ENCODE measurements around the gene SULT1A4. TPM values are rescaled to one million over a fixed set of nuclear protein-coding genes. Genes with fewer than 3 reads are reported as not detected.
"Not testable (repeated sequence)": the region's sequence is repeated elsewhere in the genome, so short reads cannot be mapped to it uniquely, and the experiment has no call there.

The SULT1A4 gene
- 0.69 and 0.80 TPM in 2 replicates for total RNA-seq (2014; rRNA removed; shearing (Covaris generic))
- polyA plus RNA-seq (2015; cell fraction: cytosol; rRNA removed): 4.5 TPM in 1 of 2 replicates, not detected in the other
- 3.7 and 7.9 TPM in 2 replicates for polyA plus RNA-seq (2015; cell fraction: nucleus; rRNA removed)

DNA sequence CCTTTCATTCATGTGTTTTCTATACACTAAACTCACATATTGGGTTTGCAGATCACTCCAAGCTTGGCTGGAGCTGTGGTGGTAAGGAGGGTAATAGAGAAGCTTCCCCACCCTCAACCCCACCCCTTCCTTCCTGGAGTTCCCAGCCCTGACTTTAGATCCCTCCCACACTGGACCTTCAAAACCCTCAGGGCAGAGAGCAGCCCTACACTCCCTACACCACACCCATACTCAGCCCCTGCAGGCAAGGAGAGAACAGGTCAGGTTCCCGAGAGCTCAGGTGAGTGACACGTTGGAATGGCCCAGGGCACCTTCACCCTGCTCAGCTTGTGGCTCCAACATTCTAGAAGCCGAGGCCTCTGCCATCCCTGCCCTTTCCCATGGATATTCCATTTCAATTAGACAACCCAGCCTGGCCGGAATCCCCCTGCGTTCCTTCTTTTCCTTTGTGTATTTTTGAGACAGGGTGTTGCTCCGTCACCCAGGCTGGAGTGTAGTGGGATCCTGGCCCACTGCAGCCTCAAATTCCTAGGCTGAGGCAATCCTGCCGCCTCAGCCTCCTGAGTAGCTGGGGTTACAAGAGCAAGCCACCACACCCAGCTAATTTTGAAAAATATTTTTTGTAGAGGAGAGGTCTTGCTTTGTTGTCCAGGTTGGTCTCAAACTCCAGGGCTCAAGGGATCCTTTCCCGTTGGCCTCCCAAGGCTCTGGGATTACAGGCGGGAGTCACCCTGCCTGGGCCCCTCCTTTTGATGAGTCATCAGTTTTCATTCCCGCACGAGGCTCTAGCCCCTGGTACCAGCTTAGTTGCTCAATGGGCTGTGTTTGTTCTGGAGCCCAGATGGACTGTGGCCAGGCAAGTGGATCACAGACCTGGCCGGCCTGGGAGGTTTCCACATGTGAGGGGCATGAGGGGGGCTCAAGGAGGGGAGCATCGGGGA is at the start of gene SULT1A4:
TSS of gene SULT1A4 (plus strand) at position 208 of the 941 bp plus-strand sequence. CDS start 1,473 bp downstream, outside the sequence.
- in situ Hi-C loops (cut with HindIII; ENCODE audit: low pct_unique_long_range_greater_than_20kb, low sequenced_read_pairs); DNase-seq (ENCODE audit: low read depth, low spot score): not testable (repeated sequence)

DNA sequence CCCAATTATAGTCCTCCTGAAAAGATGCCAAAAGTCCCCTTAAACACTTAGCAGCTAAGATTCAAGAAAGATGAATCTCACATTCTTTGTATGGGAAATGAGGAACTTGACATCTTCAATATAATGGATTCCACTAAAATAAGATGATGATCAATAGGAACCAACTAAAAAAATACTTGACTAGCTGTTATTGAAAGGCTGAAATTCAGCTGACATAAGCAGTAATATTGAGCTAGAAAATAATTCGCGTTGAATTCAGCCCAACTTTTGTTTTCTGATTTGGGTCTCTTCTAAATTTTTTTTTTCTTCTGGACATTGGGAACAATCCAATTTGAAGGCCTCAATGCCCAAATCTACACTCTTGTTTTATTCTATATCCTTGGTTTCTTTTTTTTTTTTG is 36.1 kb upstream of the SULT1A4 start:
- in situ Hi-C loops (cut with HindIII; ENCODE audit: low pct_unique_long_range_greater_than_20kb, low sequenced_read_pairs): not testable (repeated sequence)

DNA sequence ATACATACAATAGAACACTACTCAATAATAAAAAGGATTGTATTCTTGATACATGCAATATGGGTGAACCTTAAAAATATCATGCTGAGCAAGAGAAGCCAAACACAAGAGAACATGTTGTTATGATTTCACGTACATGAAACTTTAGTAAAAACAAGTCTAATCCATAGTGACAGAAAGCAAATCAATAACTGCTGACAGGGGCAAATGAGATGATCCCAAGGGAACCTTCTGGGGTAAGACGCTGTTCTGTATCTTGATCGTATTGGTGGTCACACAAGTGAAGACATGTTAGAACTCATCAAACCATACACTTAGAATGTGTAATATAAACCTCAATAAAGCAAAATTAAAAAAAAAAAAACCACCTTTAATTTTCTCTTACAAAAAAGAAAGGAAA is 34.3 kb upstream of the SULT1A4 start:
- in situ Hi-C loops (cut with HindIII; ENCODE audit: low pct_unique_long_range_greater_than_20kb, low sequenced_read_pairs); DNase-seq (ENCODE audit: low read depth, low spot score): not testable (repeated sequence)

More for the DNA sequence above, 36.1 kb upstream of the SULT1A4 start:
- DNase-seq (ENCODE audit: low read depth, low spot score): not testable (repeated sequence)

DNA sequence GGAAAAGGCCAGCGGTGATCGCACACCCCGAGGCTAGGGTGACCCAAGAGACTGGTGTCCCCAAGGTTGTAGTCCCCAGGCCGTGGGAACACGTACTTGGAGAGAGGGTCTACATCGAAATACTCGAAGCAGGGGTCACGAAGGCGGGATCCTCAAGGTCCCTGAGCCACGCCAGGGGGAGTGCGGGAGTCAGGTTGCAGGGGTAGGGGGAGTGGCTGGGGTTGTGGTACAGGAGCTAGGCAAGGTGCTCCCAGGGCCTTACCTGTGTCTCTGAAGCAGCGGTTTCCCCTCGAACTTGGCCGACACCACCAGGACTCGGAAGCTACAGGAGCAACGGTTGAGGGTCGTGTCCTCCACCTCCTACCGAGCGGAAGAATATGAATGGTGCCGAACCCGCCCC is 6.0 kb upstream of the SULT1A4 start:
- DNase-seq (ENCODE audit: low read depth, low spot score); in situ Hi-C loops (cut with HindIII; ENCODE audit: low pct_unique_long_range_greater_than_20kb, low sequenced_read_pairs): not testable (repeated sequence)

DNA sequence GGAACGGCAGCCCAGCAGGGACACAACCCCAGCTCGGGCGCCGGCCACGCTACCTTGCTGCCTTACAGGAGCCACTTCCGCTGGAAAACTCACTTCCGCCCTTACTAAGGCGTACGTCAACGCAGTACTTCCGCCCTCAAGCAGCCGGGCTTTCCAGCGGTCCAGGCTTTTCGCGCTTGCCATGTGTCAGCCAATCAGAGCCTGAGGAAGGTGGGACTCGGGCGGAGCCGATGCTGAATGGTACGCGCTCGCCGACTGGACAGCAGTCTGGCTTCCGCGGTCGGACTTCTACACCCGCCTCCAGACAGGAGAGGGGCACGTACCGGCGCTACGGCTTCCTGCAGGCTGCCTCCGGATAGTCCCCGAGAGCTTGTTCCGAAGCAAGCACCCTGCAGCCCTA is 5.4 kb upstream of the SULT1A4 start, which contains the start of the genes BOLA2 and SLX1B:
TSS of gene BOLA2 (minus strand) at position 83 of the 400 bp plus-strand sequence. CDS start 98 bp downstream, outside the sequence.
TSS of gene SLX1B (plus strand) at position 265 of the 400 bp plus-strand sequence.
- in situ Hi-C loops (cut with HindIII; ENCODE audit: low pct_unique_long_range_greater_than_20kb, low sequenced_read_pairs); DNase-seq (ENCODE audit: low read depth, low spot score): not testable (repeated sequence)

DNA sequence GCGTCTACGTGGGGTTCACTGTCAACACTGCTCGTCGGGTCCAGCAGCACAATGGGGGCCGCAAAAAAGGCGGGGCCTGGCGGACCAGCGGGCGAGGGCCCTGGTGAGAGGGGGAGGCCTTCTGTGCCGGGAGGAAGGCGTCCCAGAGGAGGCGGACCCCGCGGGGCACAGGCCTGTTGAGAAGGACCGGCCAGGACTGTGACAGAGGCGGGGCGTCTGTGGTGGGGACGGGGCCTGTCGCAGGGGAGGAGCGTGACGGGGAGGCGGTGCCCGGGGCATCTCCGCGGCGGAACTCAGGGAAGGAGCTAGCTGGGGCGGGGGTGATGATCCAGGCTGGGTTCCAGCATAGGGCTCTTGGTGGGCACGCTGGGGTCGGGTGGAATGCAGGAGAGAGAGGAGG is 4.9 kb upstream of the SULT1A4 start:
- in situ Hi-C loops (cut with HindIII; ENCODE audit: low pct_unique_long_range_greater_than_20kb, low sequenced_read_pairs): not testable (repeated sequence)

DNA sequence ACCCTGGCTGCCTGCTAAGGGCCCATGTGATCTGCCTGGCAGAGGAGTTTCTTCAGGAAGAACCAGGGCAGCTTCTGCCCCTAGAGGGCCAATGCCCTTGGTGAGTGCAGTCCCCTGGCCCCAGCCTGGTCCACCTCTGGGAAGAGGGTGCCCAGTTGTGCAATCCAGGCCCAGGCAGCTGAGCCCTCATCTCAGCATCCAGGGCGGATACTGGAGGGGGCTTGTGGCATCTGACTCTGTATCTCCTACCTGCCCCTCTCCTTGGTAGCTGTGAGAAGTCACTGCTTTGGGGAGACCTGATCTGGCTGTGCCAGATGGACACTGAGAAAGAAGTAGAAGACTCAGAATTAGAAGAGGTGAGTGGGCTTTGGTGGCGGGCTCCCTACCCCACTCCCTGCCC is 2.1 kb upstream of the SULT1A4 start:
- DNase-seq (ENCODE audit: low read depth, low spot score); in situ Hi-C loops (cut with HindIII; ENCODE audit: low pct_unique_long_range_greater_than_20kb, low sequenced_read_pairs): not testable (repeated sequence)

More for the DNA sequence above, 4.9 kb upstream of the SULT1A4 start:
- DNase-seq (ENCODE audit: low read depth, low spot score): not testable (repeated sequence)

DNA sequence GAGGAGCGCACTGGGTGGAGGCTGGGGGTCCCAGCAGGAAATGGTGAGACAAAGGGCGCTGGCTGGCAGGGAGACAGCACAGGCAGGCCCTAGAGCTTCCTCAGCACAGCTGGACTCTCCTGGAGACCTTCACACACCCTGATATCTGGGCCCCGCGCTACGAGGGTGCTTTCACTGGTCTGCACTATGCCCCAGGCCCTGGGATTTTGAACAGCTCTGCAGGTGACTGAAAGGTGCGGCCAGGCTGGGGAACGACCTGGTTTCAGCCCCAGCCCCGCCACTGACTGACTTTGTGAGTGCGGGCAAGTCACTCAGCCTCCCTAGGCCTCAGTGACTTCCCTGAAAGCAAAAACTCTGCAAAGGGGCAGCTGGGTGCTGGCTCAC is 926 bp downstream of the SULT1A4 start:
- in situ Hi-C loops (cut with HindIII; ENCODE audit: low pct_unique_long_range_greater_than_20kb, low sequenced_read_pairs): not testable (repeated sequence)

DNA sequence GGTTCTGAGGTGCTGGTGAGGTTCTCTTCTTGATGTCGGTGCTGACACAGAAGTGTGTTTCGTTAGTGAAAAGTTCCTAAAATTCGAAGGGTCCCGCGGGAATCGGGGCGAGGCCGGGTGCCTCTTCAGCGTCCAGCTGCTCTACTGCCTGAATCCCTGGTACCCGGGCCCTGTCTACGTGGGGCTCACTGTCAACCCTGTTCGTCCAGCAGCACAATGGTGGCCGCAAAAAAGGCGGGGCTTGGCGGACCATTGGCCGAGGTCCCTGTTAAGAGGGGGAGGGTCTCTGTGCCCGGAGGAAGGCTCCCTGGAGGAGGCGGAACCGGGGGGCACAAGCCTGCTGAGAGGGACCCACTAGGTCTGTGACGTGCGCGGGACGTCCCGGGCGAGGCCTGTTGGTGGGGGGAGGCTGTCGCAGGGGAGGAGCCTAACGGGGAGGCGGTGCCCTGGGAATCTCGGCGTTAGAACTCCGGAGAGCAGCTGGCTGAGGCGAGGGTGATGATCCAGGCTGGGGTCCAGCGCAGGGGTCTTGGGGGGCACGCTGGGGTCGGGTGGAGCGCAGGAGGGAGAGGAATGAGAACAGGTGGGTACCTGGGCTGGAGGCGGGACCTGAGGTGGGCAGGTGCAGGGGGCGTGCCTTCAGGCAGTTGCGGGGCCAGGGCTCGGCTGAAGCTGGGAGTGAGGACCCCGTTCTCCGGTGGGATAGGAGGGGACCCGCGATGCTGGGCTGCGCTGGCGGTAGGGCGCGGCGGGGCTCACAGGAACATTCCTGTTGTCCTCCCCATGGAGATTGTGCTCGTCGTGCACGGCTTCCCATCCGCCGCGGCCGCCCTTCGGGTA is 6.5 kb downstream of the SULT1A4 start:
- in situ Hi-C loops (cut with HindIII; ENCODE audit: low pct_unique_long_range_greater_than_20kb, low sequenced_read_pairs); DNase-seq (ENCODE audit: low read depth, low spot score): not testable (repeated sequence)

More for the DNA sequence above, 926 bp downstream of the SULT1A4 start:
- not testable (repeated sequence) for DNase-seq (ENCODE audit: low read depth, low spot score)

DNA sequence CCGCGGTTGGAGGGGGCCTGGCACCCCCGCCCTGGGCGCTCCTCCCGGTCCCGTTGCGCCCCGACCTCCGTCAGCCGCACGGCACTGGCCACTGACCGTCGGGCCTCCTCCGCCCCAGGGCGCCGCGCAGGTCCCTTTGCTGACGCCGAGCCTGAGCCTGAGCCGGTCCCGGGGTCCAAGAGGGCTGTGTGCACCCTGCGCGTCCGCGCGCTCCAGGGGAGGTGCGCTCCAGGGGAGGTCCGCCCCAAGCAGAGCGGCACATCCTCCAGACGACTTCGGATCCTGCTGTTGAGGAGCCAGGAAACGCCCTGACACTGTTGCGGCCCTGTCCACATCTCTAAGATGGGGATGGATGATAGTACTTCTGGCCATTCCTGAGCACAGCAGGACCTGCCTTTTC is 7.2 kb downstream of the SULT1A4 start:
- in situ Hi-C loops (cut with HindIII; ENCODE audit: low pct_unique_long_range_greater_than_20kb, low sequenced_read_pairs): not testable (repeated sequence)

DNA sequence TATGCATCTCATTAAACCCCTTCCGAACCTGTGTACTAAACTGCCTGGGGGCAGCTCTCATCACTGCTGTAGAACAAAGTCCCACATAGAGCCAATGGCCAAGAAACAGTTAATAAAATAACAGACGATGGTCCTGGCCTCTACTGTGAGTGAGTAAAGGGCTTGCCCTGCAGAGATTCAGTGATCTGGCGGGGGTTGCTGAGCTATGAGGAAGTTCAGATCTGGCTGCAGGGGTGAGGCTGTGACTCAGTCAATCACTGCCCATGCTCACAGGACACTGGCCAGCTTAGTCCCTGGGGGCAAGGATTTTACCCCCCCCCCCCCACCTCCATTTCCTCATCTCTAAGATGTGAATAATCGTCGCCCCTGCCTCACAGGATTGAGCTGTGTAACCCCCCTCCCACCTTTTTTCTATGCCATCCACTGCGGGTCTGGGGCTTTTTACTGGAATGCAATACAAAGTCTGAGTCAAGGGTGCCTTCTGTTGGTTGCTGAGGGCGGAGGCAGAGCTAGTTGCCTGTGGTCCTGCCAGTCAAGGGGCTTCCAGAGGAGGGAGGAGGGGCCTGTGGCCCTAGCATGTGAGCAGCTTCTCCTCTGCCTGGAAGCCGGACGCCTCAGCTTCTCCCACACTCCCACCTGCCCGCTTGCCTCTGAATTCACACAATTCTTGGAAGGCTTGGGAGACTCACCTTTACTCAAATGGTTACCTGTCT is 8.1 kb downstream of the SULT1A4 start:
- DNase-seq (ENCODE audit: low read depth, low spot score); in situ Hi-C loops (cut with HindIII; ENCODE audit: low pct_unique_long_range_greater_than_20kb, low sequenced_read_pairs): not testable (repeated sequence)

More for the DNA sequence above, 7.2 kb downstream of the SULT1A4 start:
- DNase-seq (ENCODE audit: low read depth, low spot score): not testable (repeated sequence)

DNA sequence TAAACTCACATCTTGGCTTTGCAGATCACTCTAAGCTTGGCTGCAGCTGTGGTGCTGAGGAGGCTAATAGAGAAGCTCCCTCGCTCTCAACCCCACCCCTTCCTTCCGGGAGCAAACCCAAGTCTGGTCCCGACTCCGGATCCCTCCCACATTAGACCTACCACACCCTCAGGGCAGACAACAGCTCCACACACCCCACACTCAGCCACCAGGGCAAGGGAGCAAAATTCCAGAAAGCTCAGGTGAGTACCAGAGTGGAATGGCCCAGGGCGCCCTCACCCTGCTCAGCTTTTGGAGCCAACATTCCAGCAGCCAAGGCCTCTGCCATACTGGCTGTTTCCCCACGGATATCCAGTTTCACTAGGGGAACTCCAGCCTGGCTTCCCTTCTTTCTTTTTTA is 9.9 kb downstream of the SULT1A4 start:
- in situ Hi-C loops (cut with HindIII; ENCODE audit: low pct_unique_long_range_greater_than_20kb, low sequenced_read_pairs); DNase-seq (ENCODE audit: low read depth, low spot score): not testable (repeated sequence)

DNA sequence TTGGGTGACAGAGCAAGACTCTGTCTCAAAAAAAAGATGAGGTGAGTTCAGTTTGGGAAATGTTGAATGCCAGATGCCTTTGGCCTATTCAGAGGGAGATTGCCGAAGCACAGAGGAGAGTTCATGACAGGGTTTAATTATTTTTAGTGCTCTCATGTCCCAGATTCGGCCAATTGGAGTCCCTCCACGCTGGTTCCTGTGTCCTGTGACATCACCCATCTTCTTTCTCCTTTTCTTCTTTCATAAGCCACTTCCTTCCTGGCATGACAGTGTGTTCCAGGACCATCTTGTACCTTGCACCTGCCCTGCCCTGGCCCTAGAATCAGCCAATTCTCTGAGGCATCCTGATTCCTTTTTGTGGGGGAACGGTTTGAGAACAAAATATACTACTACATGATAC is 12.4 kb downstream of the SULT1A4 start:
- in situ Hi-C loops (cut with HindIII; ENCODE audit: low pct_unique_long_range_greater_than_20kb, low sequenced_read_pairs); DNase-seq (ENCODE audit: low read depth, low spot score): not testable (repeated sequence)

DNA sequence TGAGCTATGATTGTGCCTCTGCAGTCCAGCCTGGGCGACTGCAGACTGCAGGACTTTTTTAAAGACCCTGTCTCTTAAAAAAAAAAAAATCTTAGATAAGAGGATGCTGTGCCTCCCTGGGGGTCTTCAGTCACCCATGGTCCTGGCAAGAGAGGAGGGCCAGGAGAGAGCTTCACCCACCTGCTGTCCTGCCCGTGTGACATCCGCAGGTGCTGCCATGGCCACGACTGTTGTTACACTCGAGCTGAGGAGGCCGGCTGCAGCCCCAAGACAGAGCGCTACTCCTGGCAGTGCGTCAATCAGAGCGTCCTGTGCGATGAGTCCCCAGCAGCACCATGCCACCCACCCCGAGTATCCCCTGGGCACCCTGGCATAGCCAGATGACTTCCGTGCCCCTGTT is 22.6 kb downstream of the SULT1A4 start:
- in situ Hi-C loops (cut with HindIII; ENCODE audit: low pct_unique_long_range_greater_than_20kb, low sequenced_read_pairs); DNase-seq (ENCODE audit: low read depth, low spot score): not testable (repeated sequence)

DNA sequence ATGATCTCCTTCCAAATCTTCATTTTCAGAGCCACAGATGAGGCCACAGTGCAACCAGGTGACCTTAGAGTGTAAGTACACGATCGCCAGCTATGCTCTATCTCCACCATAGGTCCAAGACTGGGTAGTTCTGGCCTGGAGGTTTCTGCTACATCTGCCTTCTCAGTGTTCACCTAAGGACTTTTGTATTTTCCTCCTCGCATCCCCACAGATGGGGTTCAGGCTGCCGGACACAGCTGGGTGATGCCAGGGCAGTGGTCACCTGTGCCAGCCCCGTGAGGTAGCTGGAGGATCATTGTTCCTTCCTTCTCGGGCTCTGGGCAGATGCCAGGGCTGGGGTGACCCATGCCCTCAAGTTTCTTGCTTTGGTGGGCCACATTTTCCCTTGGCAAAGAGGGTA is 46.6 kb downstream of the SULT1A4 start, which contains the start of gene NPIPB12:
TSS of gene NPIPB12 (minus strand) at position 101 of the 400 bp plus-strand sequence.
- DNase-seq (ENCODE audit: low read depth, low spot score); in situ Hi-C loops (cut with HindIII; ENCODE audit: low pct_unique_long_range_greater_than_20kb, low sequenced_read_pairs): not testable (repeated sequence)
